ENCODE measurements around the gene IL17A.

The IL17A gene

DNA sequence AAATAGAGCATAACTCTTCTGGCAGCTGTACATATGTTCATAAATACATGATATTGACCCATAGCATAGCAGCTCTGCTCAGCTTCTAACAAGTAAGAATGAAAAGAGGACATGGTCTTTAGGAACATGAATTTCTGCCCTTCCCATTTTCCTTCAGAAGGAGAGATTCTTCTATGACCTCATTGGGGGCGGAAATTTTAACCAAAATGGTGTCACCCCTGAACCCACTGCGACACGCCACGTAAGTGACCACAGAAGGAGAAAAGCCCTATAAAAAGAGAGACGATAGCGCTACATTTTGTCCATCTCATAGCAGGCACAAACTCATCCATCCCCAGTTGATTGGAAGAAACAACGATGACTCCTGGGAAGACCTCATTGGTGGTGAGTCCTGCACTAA, at the start of gene IL17A:
TSS of gene IL17A (plus strand) at position 301 of the 400 bp plus-strand sequence. CDS start at position 358, 57 bp downstream.
- H3K4me3 Mint-ChIP-seq = no peak within 1 kb of the TSS
- no peak for DNase-seq
- TF ChIP-seq, protein P1, sequence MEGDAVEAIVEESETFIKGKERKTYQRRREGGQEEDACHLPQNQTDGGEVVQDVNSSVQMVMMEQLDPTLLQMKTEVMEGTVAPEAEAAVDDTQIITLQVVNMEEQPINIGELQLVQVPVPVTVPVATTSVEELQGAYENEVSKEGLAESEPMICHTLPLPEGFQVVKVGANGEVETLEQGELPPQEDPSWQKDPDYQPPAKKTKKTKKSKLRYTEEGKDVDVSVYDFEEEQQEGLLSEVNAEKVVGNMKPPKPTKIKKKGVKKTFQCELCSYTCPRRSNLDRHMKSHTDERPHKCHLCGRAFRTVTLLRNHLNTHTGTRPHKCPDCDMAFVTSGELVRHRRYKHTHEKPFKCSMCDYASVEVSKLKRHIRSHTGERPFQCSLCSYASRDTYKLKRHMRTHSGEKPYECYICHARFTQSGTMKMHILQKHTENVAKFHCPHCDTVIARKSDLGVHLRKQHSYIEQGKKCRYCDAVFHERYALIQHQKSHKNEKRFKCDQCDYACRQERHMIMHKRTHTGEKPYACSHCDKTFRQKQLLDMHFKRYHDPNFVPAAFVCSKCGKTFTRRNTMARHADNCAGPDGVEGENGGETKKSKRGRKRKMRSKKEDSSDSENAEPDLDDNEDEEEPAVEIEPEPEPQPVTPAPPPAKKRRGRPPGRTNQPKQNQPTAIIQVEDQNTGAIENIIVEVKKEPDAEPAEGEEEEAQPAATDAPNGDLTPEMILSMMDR (IDR thresholded peaks at IDR 0.05) = no peak
- peaks cover 11% of the 10 kb centered on the region for H3K4me1 Mint-ChIP-seq
- no peaks in the 10 kb centered on the region for H3K36me3 Mint-ChIP-seq (ENCODE audit: low read depth)
- H3K9me3 Mint-ChIP-seq = no peaks in the 10 kb centered on the region
- peaks cover 3% of the 10 kb centered on the region for H3K27me3 Mint-ChIP-seq (ENCODE audit: low read depth, poor library complexity)
- H3K27ac Mint-ChIP-seq = no peak within 1 kb of the TSS

DNA sequence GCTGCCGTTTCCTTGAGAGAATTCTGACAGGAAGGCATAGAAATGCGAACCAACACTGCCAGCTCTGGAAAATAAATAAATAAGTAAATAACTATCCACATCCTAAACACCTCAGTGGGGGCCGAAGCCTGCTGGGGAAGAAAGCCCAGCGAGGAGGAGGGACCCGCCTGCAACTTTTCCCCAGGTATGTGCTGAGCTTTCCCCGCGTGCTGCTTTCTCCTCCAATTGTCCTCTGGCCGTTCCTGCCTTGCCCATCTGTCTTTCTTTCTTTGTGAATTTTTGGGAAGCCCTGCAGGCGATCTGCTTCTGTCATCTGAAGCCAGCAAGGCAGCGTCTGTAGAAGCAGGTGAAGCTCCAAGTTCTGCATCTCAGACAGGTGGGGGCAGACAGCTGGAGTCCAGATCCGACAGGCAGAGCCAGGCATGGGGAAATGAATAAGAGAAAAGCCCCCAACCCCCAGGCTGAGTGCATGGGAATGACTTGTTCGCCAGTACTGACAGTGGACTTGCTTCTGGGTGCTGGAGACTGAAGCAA, 49.2 kb upstream of the IL17A start:
- Mint-ChIP-seq H3K4me1 (peaks cover 9% of the 10 kb centered on the region), H3K9me3 (no peaks in the 10 kb centered on the region), H3K27ac (no peak overlapping the region), H3K4me3 (no peak overlapping the region), H3K36me3 (ENCODE audit: low read depth) (no peaks in the 10 kb centered on the region), H3K27me3 (ENCODE audit: low read depth, poor library complexity) (peaks cover 7% of the 10 kb centered on the region)
- DNase-seq = no peak
- TF ChIP-seq, protein P1 (IDR thresholded peaks at IDR 0.05) = no peak

DNA sequence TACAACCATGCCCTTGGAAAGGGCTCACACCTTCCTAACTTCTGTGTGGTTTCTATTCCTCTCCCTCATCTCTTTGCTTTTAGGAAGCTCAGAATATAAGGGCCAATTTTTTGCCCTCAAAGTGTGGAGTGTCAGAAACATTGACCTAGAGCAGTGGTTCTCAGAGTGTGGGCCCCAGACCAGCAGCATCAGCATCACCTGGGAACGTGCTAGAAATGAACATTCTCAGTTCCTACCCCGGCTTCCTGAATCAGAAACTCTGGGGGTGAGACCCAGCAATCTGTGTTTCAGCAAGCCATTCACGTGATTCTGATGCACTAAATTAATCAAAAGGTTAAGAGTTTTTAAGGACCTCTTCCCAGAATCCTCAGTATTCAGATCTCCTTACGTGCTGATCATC, 47.9 kb upstream of the IL17A start:
- Mint-ChIP-seq H3K27me3 (ENCODE audit: low read depth, poor library complexity) (peaks cover 15% of the 10 kb centered on the region), H3K9me3 (no peaks in the 10 kb centered on the region), H3K4me1 (peaks cover 9% of the 10 kb centered on the region), H3K27ac (no peak overlapping the region), H3K4me3 (no peak overlapping the region), H3K36me3 (ENCODE audit: low read depth) (no peaks in the 10 kb centered on the region)
- DNase-seq = no peak
- TF ChIP-seq, protein P1 (IDR thresholded peaks at IDR 0.05) = no peak

DNA sequence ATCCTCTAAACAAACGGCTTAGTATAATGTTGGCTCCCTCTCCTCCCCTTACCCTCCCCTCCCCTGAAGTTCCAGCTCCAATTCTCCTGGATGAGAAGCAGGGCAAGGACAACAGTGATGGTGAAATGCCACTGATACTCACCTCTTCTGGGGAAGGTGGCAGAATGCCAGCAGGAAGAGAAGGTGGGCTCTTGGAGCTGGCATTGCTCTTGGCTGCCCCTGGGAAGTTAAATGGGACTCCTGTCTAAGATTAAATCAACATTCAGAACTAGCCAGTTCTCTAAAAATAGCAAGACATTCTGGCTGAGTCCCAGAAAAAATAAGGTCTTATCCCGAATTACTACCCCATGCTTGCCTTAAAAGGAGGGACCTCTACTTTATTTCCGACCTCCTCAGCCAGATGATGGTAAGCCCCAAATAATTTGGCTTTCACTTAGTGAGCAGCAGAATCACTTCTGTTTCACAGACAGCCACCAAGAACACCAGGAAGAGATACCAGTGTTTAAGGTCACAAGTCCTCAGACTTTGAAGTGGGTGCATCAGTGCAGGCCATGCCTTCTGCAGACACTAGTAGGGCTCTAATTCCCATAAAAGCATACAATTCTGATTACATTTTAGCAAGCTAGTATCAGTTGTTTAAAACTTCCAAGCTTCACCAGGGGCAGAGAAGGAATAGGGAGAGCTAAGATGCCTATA, 46.0 kb upstream of the IL17A start:
- no peaks in the 10 kb centered on the region for H3K36me3 Mint-ChIP-seq (ENCODE audit: low read depth)
- peaks cover 21% of the 10 kb centered on the region for H3K27me3 Mint-ChIP-seq (ENCODE audit: low read depth, poor library complexity)
- H3K27ac Mint-ChIP-seq = no peak overlapping the region
- peaks cover 9% of the 10 kb centered on the region for H3K4me1 Mint-ChIP-seq
- DNase-seq = no peak
- no peaks in the 10 kb centered on the region for H3K9me3 Mint-ChIP-seq
- H3K4me3 Mint-ChIP-seq = no peak overlapping the region
- TF ChIP-seq, protein P1 (IDR thresholded peaks at IDR 0.05) = no peak

DNA sequence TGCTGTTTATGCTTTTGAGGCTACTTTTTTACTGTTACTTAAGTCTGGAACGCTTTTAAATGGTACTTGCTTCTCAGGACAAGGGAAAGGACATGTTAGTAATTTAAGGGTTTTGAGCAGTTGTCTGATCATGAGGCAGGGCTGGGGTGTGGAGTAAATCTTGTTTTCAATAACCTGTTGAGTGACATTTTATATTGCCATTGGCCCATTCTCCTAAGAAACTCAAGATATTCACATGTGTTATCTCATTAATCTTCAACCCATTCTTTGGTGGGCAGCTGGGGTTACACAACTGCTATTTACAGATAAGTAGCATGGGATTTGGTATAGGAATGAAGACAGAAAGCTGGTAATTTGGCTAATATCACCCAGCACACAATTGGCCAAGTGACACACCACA, 44.6 kb upstream of the IL17A start:
- Mint-ChIP-seq H3K4me3 (no peak overlapping the region), H3K36me3 (ENCODE audit: low read depth) (no peaks in the 10 kb centered on the region), H3K4me1 (peaks cover under 1% of the 10 kb centered on the region), H3K27ac (no peak overlapping the region), H3K9me3 (no peaks in the 10 kb centered on the region), H3K27me3 (ENCODE audit: low read depth, poor library complexity) (peaks cover 23% of the 10 kb centered on the region)
- DNase-seq = no peak
- TF ChIP-seq, protein P1 (IDR thresholded peaks at IDR 0.05) = no peak

DNA sequence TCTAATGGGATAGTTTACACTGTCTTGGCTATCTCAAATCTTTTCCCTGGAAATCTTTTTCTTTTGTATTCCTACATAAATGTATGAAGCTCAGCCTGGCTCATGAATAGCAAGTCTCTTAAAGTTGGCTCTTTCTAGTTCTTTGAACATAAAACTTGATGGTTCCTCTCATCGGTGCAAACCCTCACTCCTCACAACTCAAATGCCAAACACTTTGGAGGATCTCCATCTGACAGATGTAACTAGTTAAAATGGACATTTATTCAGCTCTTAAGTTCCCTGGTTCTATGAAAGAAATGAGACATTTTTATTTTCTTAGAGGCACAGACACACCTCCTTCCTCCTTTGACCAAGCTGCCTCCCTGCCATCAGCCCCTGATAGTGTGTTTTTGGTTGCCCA, 43.6 kb upstream of the IL17A start:
- Mint-ChIP-seq H3K36me3 (ENCODE audit: low read depth) (no peaks in the 10 kb centered on the region), H3K9me3 (no peaks in the 10 kb centered on the region), H3K27me3 (ENCODE audit: low read depth, poor library complexity) (peaks cover 26% of the 10 kb centered on the region), H3K4me3 (no peak overlapping the region), H3K27ac (no peak overlapping the region), H3K4me1 (no peaks in the 10 kb centered on the region)
- TF ChIP-seq, protein P1 (IDR thresholded peaks at IDR 0.05) = no peak
- no peak for DNase-seq
